ENCODE results near the gene TMEM238. TPM values are rescaled to one million over a fixed set of nuclear protein-coding genes. Genes with fewer than 3 reads are reported as not detected.

TMEM238 gene
- total RNA-seq, 3 donors from 2014 or later: 31.4 to 84.2 (median 68.0) TPM

DNA sequence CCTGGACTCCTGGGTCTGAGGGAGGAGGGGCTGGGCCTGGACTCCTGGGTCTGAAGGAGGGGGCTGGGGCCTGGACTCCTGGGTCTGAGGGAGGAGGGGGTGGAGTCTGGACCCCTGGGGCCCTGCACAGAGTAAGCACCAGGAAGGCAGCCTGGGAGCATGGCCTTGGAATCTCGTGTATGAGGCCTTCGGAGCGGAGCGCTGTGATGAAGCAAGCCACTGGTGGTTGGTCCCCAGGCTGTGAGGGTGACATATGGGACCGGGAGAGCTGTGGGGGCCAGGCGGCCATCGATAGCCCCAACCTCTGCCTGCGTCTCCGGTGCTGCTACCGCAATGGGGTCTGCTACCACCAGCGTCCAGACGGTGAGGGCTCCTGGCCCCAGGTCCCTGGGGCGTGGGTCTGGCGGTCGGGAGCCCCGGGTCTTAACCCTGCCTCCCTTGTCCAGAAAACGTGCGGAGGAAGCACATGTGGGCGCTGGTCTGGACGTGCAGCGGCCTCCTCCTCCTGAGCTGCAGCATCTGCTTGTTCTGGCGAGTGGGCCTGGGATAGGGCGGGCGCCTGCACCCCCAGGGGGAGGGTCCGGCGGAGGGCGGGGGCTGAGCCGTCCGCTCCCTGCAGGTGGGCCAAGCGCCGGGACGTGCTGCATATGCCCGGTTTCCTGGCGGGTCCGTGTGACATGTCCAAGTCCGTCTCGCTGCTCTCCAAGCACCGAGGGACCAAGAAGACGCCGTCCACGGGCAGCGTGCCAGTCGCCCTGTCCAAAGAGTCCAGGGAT lies 6.5 kb downstream of the TMEM238 start:
- intact Hi-C loops (cut with DNase I, micrococcal nuclease): no loop called here
- TF ChIP-seq, protein P1, sequence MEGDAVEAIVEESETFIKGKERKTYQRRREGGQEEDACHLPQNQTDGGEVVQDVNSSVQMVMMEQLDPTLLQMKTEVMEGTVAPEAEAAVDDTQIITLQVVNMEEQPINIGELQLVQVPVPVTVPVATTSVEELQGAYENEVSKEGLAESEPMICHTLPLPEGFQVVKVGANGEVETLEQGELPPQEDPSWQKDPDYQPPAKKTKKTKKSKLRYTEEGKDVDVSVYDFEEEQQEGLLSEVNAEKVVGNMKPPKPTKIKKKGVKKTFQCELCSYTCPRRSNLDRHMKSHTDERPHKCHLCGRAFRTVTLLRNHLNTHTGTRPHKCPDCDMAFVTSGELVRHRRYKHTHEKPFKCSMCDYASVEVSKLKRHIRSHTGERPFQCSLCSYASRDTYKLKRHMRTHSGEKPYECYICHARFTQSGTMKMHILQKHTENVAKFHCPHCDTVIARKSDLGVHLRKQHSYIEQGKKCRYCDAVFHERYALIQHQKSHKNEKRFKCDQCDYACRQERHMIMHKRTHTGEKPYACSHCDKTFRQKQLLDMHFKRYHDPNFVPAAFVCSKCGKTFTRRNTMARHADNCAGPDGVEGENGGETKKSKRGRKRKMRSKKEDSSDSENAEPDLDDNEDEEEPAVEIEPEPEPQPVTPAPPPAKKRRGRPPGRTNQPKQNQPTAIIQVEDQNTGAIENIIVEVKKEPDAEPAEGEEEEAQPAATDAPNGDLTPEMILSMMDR (IDR thresholded peaks at IDR 0.05): no peak
- no peak for DNase-seq
- Histone ChIP-seq H3K9me3 (no peaks in the 10 kb centered on the region), H3K4me1 (ENCODE audit: low read depth) (no peaks in the 10 kb centered on the region), H3K36me3 (ENCODE audit: low read depth) (no peaks in the 10 kb centered on the region), H3K4me3 (no peak overlapping the region)
- ATAC-seq: no peak

DNA sequence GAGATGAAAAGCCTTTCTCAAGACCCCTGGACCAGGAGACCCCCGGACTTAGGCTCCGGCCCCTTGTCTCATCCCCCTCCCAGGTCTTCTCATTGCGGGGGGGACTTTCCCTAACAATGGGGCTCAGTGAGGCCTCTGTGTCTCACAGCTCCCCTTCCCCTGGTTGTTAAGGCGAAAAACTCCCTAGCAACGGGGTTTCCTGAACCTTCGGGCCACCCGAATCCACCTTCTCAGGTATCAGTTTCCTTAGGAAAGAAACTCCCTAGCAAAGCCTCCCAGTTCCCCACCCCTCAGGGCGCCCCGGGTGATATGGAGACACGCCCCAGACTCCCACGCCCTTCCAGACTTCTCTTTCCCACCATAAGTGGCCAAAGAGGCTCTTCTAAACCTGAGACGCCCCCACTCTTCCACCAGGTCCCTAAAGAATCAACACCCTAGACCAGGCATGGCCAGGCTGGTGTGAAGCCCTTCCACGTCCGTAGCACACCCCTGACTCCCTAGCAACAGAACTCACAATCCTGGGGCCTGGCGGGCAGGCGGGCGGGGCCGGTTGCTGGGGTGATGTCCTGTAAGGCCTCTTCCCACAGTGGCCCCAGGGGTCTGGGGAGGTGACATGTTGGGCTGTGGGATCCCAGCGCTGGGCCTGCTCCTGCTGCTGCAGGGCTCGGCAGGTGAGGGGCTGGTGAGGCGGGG lies 7.7 kb downstream of the TMEM238 start, which contains the start of gene TMEM190:
TSS of gene TMEM190 (plus strand) at position 586 of the 693 bp plus-strand sequence. CDS start at position 614, 28 bp downstream.
- TF ChIP-seq, protein P1 (IDR thresholded peaks at IDR 0.05): no peak
- Histone ChIP-seq H3K9me3 (no peaks in the 10 kb centered on the region), H3K36me3 (ENCODE audit: low read depth) (no peaks in the 10 kb centered on the region), H3K4me1 (ENCODE audit: low read depth) (no peaks in the 10 kb centered on the region), H3K4me3 (no peak within 1 kb of the TSS)
- no peak for DNase-seq
- peak; percentile 43 for ATAC-seq
- intact Hi-C loops (cut with DNase I, micrococcal nuclease): no loop called here

DNA sequence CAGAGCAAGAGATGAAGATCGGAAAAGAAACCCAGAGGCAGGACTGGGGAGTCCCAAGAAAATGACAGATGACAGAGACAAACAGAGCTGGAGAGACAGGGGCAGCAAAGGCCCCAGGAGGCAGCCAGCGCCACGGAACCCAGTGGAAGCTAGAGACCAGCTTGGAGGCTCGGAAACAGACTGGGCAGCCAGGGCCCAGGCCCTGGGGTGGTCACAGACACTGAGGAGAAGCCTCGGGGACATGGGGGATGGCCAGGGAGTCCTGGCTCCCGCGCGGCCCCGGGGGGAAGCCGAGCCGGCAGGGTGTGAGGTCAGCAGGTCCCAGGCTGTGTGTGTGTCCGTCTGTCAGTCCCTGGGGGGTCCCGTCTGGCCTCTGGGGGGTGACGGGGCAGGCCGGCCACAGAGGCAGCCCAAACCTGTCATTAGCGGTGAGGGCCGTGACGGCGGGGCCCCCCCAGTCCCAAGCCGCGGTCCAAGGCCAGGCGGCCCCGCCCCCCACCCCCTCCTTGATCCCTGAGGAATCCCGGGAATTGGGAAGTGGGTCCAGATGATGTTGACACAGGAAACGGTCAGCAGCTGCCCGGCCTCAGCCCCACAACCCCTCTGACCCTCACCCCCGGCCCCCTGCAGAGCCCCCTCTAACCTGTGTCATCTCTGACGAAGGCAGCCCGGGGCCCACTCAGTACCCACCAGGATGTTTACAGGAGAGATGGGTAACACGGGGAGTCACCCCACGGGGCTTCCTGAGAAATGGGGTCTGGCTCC lies 9.9 kb downstream of the TMEM238 start:
- ATAC-seq (peak; percentile 3), DNase-seq (no peak)
- H3K4me1 ChIP-seq (ENCODE audit: low read depth): peaks cover 2% of the 10 kb centered on the region
- H3K4me3 ChIP-seq: no peak overlapping the region
- H3K9me3 ChIP-seq: no peaks in the 10 kb centered on the region
- TF ChIP-seq, protein P1 (IDR thresholded peaks at IDR 0.05): no peak
- H3K36me3 ChIP-seq (ENCODE audit: low read depth): no peaks in the 10 kb centered on the region
- intact Hi-C loops (cut with DNase I, micrococcal nuclease): no loop called here

DNA sequence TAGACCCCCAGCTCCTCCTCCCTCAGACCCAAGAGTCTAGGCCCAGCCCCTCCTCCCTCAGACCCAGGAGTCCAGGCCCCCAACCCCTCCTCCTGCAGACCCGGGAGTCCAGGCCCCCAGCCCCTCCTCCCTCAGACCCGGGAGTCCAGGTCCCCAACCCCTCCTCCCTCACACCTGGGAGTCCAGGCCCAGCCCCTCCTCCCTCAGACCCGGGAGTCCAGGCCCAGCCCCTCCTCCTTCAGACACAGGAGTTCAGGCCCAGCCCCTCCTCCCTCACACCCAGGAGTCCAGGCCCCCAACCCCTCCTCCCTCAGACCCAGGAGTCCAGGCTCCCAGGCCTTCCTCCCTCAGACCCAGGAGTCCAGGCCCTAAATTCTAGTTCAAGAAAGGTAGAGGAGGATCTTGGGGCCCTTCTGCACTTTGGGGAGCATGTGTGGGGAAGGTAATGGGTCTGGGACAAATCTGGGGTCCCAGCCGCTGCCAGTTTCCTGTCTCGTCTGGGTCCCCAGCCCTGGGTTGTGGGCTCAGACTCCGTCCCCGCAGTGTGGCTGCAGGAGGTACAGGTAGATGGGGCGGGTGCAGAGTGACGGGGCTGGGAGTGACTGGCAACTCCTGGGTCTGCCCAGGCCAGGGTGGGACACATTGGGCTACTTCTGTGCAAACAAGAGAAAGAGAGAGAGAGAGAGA lies 10.6 kb downstream of the TMEM238 start:
- Histone ChIP-seq H3K4me1 (ENCODE audit: low read depth) (peaks cover 8% of the 10 kb centered on the region), H3K36me3 (ENCODE audit: low read depth) (no peaks in the 10 kb centered on the region), H3K4me3 (no peak overlapping the region), H3K9me3 (no peaks in the 10 kb centered on the region)
- no peak for DNase-seq
- TF ChIP-seq, protein P1 (IDR thresholded peaks at IDR 0.05): no peak
- ATAC-seq: peak; percentile 17
- intact Hi-C loops (cut with DNase I, micrococcal nuclease): no loop called here
